ENCODE measurements around the gene AK4.

AK4 gene

GRCh38 chr1:65178235-65178634, 30.2 kb downstream of the AK4 start:
- no peak for DNase-seq

GRCh38 chr1:65179148-65179547, 31.1 kb downstream of the AK4 start:
- no peak for DNase-seq

- DNase-seq = no peak
Observed at GRCh38 chr1:65180977-65181376, 33.0 kb downstream of the AK4 start.

- DNase-seq = no peak
Observed at GRCh38 chr1:65182658-65183268, 34.8 kb downstream of the AK4 start.

- DNase-seq = no peak
Observed at GRCh38 chr1:65189576-65190115, 41.6 kb downstream of the AK4 start.

GRCh38 chr1:65190229-65190628, 42.2 kb downstream of the AK4 start:
- no peak for DNase-seq

GRCh38 chr1:65193129-65193695, 45.2 kb downstream of the AK4 start:
- no peak for DNase-seq

GRCh38 chr1:65195495-65196417, 47.8 kb downstream of the AK4 start:
- no peak for DNase-seq

- no peak for DNase-seq
Observed at GRCh38 chr1:65196926-65197325, 48.9 kb downstream of the AK4 start.

GRCh38 chr1:65197636-65198035, 49.6 kb downstream of the AK4 start:
- DNase-seq = no peak

- no peak for DNase-seq
Observed at GRCh38 chr1:65198096-65198495, 50.1 kb downstream of the AK4 start.

- DNase-seq = no peak
Observed at GRCh38 chr1:65200411-65200810, 52.4 kb downstream of the AK4 start.

- no peak for DNase-seq
Observed at GRCh38 chr1:65206836-65207235, 58.8 kb downstream of the AK4 start.

- DNase-seq = no peak
Observed at GRCh38 chr1:65207317-65207716, 59.3 kb downstream of the AK4 start.

- DNase-seq = no peak
Observed at GRCh38 chr1:65208563-65208973, 60.6 kb downstream of the AK4 start.

- DNase-seq = peak; percentile 7
Observed at GRCh38 chr1:65209005-65209885, 61.2 kb downstream of the AK4 start.

- no peak for DNase-seq
Observed at GRCh38 chr1:65210325-65210724, 62.3 kb downstream of the AK4 start.

GRCh38 chr1:65211331-65211730, 63.3 kb downstream of the AK4 start:
- no peak for DNase-seq

- no peak for DNase-seq
Observed at GRCh38 chr1:65213271-65214023, 65.4 kb downstream of the AK4 start.

GRCh38 chr1:65214340-65215027, 66.5 kb downstream of the AK4 start:
- no peak for DNase-seq

GRCh38 chr1:65216989-65217388, 69.0 kb downstream of the AK4 start:
- no peak for DNase-seq

Data from stimulated activated CD4-positive, alpha-beta T cell treated with anti-CD3 and anti-CD28 coated beads, Interleukin-4, amount 100 ng/mL, for 24 hours (primary cell).